Measurements from ENCODE around the gene BRINP2. TPM values are rescaled to one million over a fixed set of nuclear protein-coding genes. Genes with fewer than 3 reads are reported as not detected.

BRINP2 gene
- total and polyA plus RNA-seq, 2 of the 4 experiments (the other 2 are of a cell fraction), result not detected

DNA sequence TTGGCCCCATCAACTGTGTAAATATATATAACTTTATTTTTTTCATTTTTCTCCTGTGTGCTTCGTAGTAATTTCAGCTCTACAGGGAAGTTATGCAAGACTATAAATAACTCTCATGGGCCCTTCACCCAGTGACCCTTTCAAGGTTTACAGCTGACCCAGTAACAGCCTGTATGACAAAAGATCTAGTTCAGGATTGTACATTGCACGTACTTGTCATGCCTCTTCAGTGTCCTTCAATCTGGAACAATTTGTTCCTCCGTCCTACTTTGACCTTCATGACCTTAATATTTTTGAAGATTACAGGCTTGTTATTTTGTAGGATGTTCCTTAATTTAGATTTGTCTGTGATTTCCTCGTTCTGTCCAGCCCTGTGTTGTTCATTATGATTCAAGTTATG, 40.5 kb downstream of the BRINP2 start:
- H3K27me3 ChIP-seq (ENCODE audit: control insufficient read depth, insufficient read depth, low read length), result no peaks in the 10 kb centered on the region
- CTCF ChIA-PET, result interaction anchor here (0.6 to 1.0 kb wide), 2 partner anchors 18 to 45 kb away, joined by 3 read pairs; no protein-coding TSS in a partner anchor
- DNase-seq (no peak), ATAC-seq (ENCODE audit: low read depth) (no peak)
- no peak overlapping the region for H3K4me2 ChIP-seq (ENCODE audit: low read depth, low read length)
- H4K5ac ChIP-seq (ENCODE audit: low read depth, low read length), result no peak overlapping the region
- no peak overlapping the region for H3K4me3 ChIP-seq (ENCODE audit: insufficient read depth, low read depth, low read length)
- intact Hi-C loops (cut with micrococcal nuclease) (no loop called here), dilution Hi-C loops (cut with HindIII; ENCODE audit: low sequenced_read_pairs, unreplicated experiment) (no loop called here), in situ Hi-C loops (cut with MboI; ENCODE audit: low sequenced_read_pairs) (no loop called here)
- H2AK5ac ChIP-seq (ENCODE audit: low read depth, low read length), result no peak overlapping the region
- H3K56ac ChIP-seq (ENCODE audit: extremely low read depth, insufficient read depth, low read length), result no peak overlapping the region
- no peak overlapping the region for H3K18ac ChIP-seq (ENCODE audit: low read depth, low read length)
- TF ChIP-seq, protein P1, sequence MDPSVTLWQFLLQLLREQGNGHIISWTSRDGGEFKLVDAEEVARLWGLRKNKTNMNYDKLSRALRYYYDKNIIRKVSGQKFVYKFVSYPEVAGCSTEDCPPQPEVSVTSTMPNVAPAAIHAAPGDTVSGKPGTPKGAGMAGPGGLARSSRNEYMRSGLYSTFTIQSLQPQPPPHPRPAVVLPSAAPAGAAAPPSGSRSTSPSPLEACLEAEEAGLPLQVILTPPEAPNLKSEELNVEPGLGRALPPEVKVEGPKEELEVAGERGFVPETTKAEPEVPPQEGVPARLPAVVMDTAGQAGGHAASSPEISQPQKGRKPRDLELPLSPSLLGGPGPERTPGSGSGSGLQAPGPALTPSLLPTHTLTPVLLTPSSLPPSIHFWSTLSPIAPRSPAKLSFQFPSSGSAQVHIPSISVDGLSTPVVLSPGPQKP (IDR thresholded peaks at IDR 0.05; ENCODE audit: borderline replicate concordance, low read depth, low read length), result no peak
- TF ChIP-seq SMC3 (IDR thresholded peaks at IDR 0.05; ENCODE audit: low read depth, low read length) (no peak), CEBPB (IDR thresholded peaks at IDR 0.05; ENCODE audit: low read depth, low read length) (no peak), POLR2A (IDR thresholded peaks at IDR 0.05; ENCODE audit: low read depth, low read length) (no peak), MAFK (IDR thresholded peaks at IDR 0.05; ENCODE audit: low read depth, low read length) (no peak)
- TF ChIP-seq, protein P2, sequence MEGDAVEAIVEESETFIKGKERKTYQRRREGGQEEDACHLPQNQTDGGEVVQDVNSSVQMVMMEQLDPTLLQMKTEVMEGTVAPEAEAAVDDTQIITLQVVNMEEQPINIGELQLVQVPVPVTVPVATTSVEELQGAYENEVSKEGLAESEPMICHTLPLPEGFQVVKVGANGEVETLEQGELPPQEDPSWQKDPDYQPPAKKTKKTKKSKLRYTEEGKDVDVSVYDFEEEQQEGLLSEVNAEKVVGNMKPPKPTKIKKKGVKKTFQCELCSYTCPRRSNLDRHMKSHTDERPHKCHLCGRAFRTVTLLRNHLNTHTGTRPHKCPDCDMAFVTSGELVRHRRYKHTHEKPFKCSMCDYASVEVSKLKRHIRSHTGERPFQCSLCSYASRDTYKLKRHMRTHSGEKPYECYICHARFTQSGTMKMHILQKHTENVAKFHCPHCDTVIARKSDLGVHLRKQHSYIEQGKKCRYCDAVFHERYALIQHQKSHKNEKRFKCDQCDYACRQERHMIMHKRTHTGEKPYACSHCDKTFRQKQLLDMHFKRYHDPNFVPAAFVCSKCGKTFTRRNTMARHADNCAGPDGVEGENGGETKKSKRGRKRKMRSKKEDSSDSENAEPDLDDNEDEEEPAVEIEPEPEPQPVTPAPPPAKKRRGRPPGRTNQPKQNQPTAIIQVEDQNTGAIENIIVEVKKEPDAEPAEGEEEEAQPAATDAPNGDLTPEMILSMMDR (conservative IDR thresholded peaks at IDR 0.05; ENCODE audit: low read depth, low read length), result no peak
- TF ChIP-seq, protein P3, sequence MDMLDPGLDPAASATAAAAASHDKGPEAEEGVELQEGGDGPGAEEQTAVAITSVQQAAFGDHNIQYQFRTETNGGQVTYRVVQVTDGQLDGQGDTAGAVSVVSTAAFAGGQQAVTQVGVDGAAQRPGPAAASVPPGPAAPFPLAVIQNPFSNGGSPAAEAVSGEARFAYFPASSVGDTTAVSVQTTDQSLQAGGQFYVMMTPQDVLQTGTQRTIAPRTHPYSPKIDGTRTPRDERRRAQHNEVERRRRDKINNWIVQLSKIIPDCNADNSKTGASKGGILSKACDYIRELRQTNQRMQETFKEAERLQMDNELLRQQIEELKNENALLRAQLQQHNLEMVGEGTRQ (IDR thresholded peaks at IDR 0.05; ENCODE audit: low read depth, low read length), result no peak
- no peaks in the 10 kb centered on the region for H3K9me3 ChIP-seq (ENCODE audit: control insufficient read depth, insufficient read depth, low read length)
- H2AFZ ChIP-seq (replicated peaks; ENCODE audit: low read length, poor library complexity), result no peak overlapping the region
- H3K4me1 ChIP-seq (ENCODE audit: control insufficient read depth, insufficient read depth, low read length), result peaks cover 6% of the 10 kb centered on the region
- no peaks in the 10 kb centered on the region for H3K36me3 ChIP-seq (ENCODE audit: control insufficient read depth, insufficient read depth, low read length)
- no peak overlapping the region for H2BK120ac ChIP-seq (ENCODE audit: low read depth, low read length)
- no peak overlapping the region for H2BK5ac ChIP-seq (ENCODE audit: low read depth, low read length, poor library complexity, severe bottlenecking)
- no CpG with 5 or more reads among the region's 4 CpGs for WGBS, 2 experiments (ENCODE audit: extremely low coverage in 2 of 2, insufficient read length in 1 of 2)
- BruUV-seq (replicated peaks), result no TSS peak
- H3K79me1 ChIP-seq (ENCODE audit: low read depth in 1 of 2, low read length in 2 of 2), result no peaks in the 10 kb centered on the region
- no peak overlapping the region for H3K23ac ChIP-seq (ENCODE audit: low read depth, low read length)
- no peak overlapping the region for H3K27ac ChIP-seq (ENCODE audit: insufficient read depth, low read length)
- no peak overlapping the region for H3K9ac ChIP-seq (ENCODE audit: low read depth, low read length)
- H4K8ac ChIP-seq (ENCODE audit: low read depth in 2 of 2, low read length in 2 of 2), result no peak overlapping the region
- peaks cover 5% of the 10 kb centered on the region for H3K9me1 ChIP-seq (ENCODE audit: insufficient read depth, low read length)
- H2BK15ac ChIP-seq (ENCODE audit: low read depth, low read length), result no peak overlapping the region
- no peak overlapping the region for H4K91ac ChIP-seq (ENCODE audit: insufficient read depth, low read depth, low read length)
- no peak overlapping the region for H3K4ac ChIP-seq (ENCODE audit: low read depth, low read length)
- POLR2A ChIA-PET (ENCODE audit: unreplicated experiment), result no interaction called here
- H4K20me1 ChIP-seq (ENCODE audit: insufficient read depth, low read length), result no peaks in the 10 kb centered on the region
- no peak overlapping the region for H2BK20ac ChIP-seq (ENCODE audit: low read depth, low read length)
- H3K14ac ChIP-seq (replicated peaks; ENCODE audit: low read depth, low read length), result no peak overlapping the region
- H2AK9ac ChIP-seq (replicated peaks; ENCODE audit: low read depth, low read length, poor library complexity), result no peak overlapping the region

Data from IMR-90 (cell line).